Measurements from ENCODE around the gene TMEM196.

TMEM196 gene

DNA sequence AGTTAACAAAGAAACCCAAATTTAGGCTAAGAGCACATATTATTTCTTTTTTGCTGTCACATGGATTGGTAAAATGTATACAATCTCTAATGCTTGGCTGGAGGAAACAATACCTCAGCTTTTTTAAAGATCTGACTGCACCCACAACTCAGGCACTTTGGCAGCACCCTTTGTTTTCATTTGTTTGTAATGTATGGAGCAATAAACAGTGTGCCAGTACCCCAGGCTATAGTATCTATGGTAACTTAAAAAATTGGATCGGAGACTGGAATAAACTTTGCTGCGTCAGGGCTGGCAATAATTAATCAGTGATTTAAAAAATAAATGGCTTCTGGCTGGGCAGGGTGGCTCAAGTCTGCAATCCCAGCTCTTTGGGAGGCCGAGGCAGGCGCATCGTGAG is 91.8 kb downstream of the TMEM196 start:
- TF ChIP-seq, protein P1, sequence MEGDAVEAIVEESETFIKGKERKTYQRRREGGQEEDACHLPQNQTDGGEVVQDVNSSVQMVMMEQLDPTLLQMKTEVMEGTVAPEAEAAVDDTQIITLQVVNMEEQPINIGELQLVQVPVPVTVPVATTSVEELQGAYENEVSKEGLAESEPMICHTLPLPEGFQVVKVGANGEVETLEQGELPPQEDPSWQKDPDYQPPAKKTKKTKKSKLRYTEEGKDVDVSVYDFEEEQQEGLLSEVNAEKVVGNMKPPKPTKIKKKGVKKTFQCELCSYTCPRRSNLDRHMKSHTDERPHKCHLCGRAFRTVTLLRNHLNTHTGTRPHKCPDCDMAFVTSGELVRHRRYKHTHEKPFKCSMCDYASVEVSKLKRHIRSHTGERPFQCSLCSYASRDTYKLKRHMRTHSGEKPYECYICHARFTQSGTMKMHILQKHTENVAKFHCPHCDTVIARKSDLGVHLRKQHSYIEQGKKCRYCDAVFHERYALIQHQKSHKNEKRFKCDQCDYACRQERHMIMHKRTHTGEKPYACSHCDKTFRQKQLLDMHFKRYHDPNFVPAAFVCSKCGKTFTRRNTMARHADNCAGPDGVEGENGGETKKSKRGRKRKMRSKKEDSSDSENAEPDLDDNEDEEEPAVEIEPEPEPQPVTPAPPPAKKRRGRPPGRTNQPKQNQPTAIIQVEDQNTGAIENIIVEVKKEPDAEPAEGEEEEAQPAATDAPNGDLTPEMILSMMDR (IDR thresholded peaks at IDR 0.05; ENCODE audit: control extremely low read depth, extremely low read depth, low read depth, missing control alignments) = no peak
- ChIA-PET CTCF (interaction anchor here (0.8 to 1.2 kb wide), 2 partner anchors 12 to 28 kb away, joined by 3 read pairs; partner anchors contain the start of gene POLR1F), POLR2A (no interaction called here)
- DNase-seq (ENCODE audit: extremely low spot score) = no peak

DNA sequence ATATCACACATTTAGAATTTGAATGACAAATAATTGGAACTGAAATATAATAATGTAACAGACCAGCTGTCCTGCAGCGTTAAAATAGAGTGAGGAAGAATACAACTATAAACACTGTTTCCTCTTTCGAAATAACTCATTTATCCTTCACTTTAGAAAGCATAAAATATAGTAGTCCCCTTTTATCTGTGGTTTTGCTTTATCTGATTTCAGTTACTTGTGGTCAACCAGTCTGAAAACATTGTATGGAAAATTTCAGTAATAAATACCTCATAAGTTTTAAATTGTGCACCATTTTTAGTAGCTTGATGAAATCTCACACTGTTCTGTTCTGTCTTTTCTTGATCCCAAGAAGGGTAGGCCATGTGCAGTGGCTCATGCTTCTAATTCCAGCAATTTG is 96.2 kb downstream of the TMEM196 start:
- TF ChIP-seq, protein P1 (IDR thresholded peaks at IDR 0.05; ENCODE audit: control extremely low read depth, extremely low read depth, low read depth, missing control alignments) = no peak
- CTCF ChIA-PET = no interaction called here
- POLR2A ChIA-PET = no interaction called here
- DNase-seq (ENCODE audit: extremely low spot score) = no peak

DNA sequence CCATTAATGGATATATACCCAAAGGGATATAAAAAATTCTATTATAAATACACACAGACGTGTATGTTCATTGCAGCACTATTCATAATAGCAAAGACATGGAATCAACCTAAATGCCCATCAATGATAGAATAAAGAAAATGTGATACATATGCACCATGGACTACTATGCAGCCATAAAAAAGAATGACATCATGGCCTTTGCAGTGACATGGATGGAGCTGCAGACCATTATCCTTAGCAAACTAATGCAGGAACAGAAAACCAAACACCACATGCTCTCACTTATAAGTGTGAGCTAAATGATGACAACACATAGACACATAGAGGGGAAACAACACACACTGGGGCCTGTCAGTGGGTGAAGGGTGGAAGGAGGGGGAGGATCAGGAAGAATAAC is 97.6 kb downstream of the TMEM196 start:
- TF ChIP-seq, protein P1 (IDR thresholded peaks at IDR 0.05; ENCODE audit: control extremely low read depth, extremely low read depth, low read depth, missing control alignments) = no peak
- CTCF ChIA-PET = interaction anchor here (1.5 kb wide), 1 partner anchor 38 kb away, joined by 4 read pairs; no protein-coding TSS in a partner anchor
- DNase-seq (ENCODE audit: extremely low spot score) = no peak
- POLR2A ChIA-PET = no interaction called here

DNA sequence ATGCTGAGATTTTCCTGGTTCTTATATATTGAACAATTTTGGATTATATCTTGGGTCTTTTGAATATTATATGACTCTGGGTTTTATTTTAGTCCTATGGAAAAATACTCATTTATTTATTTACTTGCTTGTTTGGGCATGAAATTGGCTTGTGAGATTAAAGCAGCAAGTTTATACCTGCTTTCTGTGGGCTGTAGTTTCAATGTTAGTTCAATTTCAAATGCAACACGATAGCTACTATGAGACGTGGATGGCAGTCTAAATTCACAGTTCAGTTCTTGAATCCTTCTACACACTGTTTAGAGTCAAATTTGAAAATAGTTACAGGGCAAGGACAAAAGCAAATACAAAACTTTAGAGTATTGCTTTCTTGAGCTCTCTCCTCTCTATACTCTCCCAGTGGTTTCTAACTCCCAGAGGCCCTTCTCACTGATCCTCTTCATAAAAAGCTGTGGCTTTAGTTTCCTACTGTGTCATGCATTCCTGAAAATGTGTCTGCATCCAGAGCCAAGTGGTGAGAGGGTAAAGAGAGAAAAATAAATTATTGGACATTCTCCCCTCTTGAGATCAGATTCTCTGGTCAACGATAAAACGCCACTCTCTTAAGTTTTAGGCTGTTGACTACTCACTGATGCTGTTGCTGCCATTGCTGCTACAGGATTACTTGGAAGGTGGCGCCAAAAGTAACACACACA is 99.0 kb downstream of the TMEM196 start:
- ChIA-PET CTCF (no interaction called here), POLR2A (no interaction called here)
- TF ChIP-seq, protein P1 (IDR thresholded peaks at IDR 0.05; ENCODE audit: control extremely low read depth, extremely low read depth, low read depth, missing control alignments) = no peak
- no peak for DNase-seq (ENCODE audit: extremely low spot score)

DNA sequence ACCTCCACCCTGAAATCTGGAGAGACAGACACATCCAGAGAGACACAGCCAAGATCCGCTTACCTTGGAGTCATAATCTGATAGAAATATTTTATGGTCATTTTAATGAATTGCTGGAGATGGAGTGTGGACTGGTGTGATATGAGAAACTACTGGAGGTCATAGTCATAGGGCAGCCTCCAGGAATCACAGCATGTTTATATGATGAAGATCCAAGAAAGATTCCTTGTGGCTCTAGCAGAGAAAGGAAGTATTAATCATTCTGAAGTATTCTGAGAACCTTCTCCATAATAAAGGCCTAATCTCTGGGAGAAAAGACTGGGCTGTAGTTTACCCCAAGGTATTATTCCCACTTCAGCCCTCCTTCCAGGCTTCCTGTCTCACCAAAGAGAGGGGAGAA is 102.6 kb downstream of the TMEM196 start:
- POLR2A ChIA-PET = no interaction called here
- DNase-seq (ENCODE audit: extremely low spot score) = no peak
- CTCF ChIA-PET = interaction anchor here (1.6 kb wide), 1 partner anchor 38 kb away, joined by 3 read pairs; the partner anchor contains the start of gene POLR1F
- TF ChIP-seq, protein P1 (IDR thresholded peaks at IDR 0.05; ENCODE audit: control extremely low read depth, extremely low read depth, low read depth, missing control alignments) = no peak
